ENCODE results near the gene HSF5.
"Not testable (repeated sequence)": the region's sequence is repeated elsewhere in the genome, so short reads cannot be mapped to it uniquely, and the experiment has no call there.

The HSF5 gene

GRCh38 chr17:58484600-58484999, 3.6 kb downstream of the HSF5 start:
- Histone ChIP-seq H3K4me3 (replicated peaks; ENCODE audit: insufficient read depth, low read length) (no peak overlapping the region), H3K27ac (replicated peaks) (no peak overlapping the region), H3K27me3 (ENCODE audit: insufficient read depth, poor library complexity, severe bottlenecking) (no peaks in the 10 kb centered on the region)
- TF ChIP-seq POLR2AphosphoS5 (IDR thresholded peaks at IDR 0.05; ENCODE audit: low read depth) = no peak
- TF ChIP-seq REST (IDR thresholded peaks at IDR 0.05; ENCODE audit: insufficient replicate concordance, low read depth) = no peak
- no peak for TF ChIP-seq SPI1 (IDR thresholded peaks at IDR 0.05; ENCODE audit: borderline replicate concordance, low read depth)
- no peak for TF ChIP-seq GABPA (IDR thresholded peaks at IDR 0.05; ENCODE audit: low read depth)
- no peak for TF ChIP-seq CTCF (IDR thresholded peaks at IDR 0.05; ENCODE audit: insufficient read depth, low read length)
- DNase-seq (ENCODE audit: low read depth in 1 of 2, low spot score in 1 of 2) = no peak

- DNase-seq (ENCODE audit: low read depth in 1 of 2, low spot score in 1 of 2); H3K4me3 ChIP-seq (replicated peaks; ENCODE audit: insufficient read depth, low read length); H3K27me3 ChIP-seq (ENCODE audit: insufficient read depth, poor library complexity, severe bottlenecking); H3K27ac ChIP-seq (replicated peaks): not testable (repeated sequence)
Observed at GRCh38 chr17:58481798-58482197, 6.4 kb downstream of the HSF5 start.

- no peak for TF ChIP-seq CTCF (IDR thresholded peaks at IDR 0.05; ENCODE audit: insufficient read depth, low read length)
- TF ChIP-seq SPI1 (IDR thresholded peaks at IDR 0.05; ENCODE audit: borderline replicate concordance, low read depth) = no peak
- no peak for TF ChIP-seq POLR2AphosphoS5 (IDR thresholded peaks at IDR 0.05; ENCODE audit: low read depth)
- TF ChIP-seq REST (IDR thresholded peaks at IDR 0.05; ENCODE audit: insufficient replicate concordance, low read depth) = no peak
- no peak for TF ChIP-seq GABPA (IDR thresholded peaks at IDR 0.05; ENCODE audit: low read depth)
- DNase-seq (ENCODE audit: low read depth in 1 of 2, low spot score in 1 of 2) = no peak
- no peak overlapping the region for H3K4me3 ChIP-seq (replicated peaks; ENCODE audit: insufficient read depth, low read length)
- no peak overlapping the region for H3K27ac ChIP-seq (replicated peaks)
- peaks cover 2% of the 10 kb centered on the region for H3K27me3 ChIP-seq (ENCODE audit: insufficient read depth, poor library complexity, severe bottlenecking)
Observed at GRCh38 chr17:58480090-58480489, 8.1 kb downstream of the HSF5 start.

GRCh38 chr17:58476812-58477211, 11.4 kb downstream of the HSF5 start:
- H3K27me3 ChIP-seq (ENCODE audit: insufficient read depth, poor library complexity, severe bottlenecking) = peaks cover 2% of the 10 kb centered on the region
- DNase-seq (ENCODE audit: low read depth in 1 of 2, low spot score in 1 of 2) = no peak
- TF ChIP-seq CTCF (IDR thresholded peaks at IDR 0.05; ENCODE audit: insufficient read depth, low read length) = no peak
- TF ChIP-seq GABPA (IDR thresholded peaks at IDR 0.05; ENCODE audit: low read depth) = no peak
- TF ChIP-seq SPI1 (IDR thresholded peaks at IDR 0.05; ENCODE audit: borderline replicate concordance, low read depth) = no peak
- no peak for TF ChIP-seq REST (IDR thresholded peaks at IDR 0.05; ENCODE audit: insufficient replicate concordance, low read depth)
- TF ChIP-seq POLR2AphosphoS5 (IDR thresholded peaks at IDR 0.05; ENCODE audit: low read depth) = no peak
- H3K4me3 ChIP-seq (replicated peaks; ENCODE audit: insufficient read depth, low read length) = no peak overlapping the region
- H3K27ac ChIP-seq (replicated peaks) = no peak overlapping the region

Data from HL-60 (cell line).